Measurements from ENCODE around the gene MROH7.

GRCh38 chr1:54701066-54701465 is 59.5 kb downstream of the MROH7 start:
- TF ChIP-seq EP300 (IDR thresholded peaks at IDR 0.05): no peak
- TF ChIP-seq CTCF (IDR thresholded peaks at IDR 0.05): no peak
- TF ChIP-seq POLR2A (IDR thresholded peaks at IDR 0.05): no peak
